VCaP (cell line): ENCODE results near the gene KIAA1549.

ENCODE experiments used
- H3K27ac ChIP-seq: fragments of 450-650 bp; 2 replicates; pipeline ENCODE4 v1.5.1; 2017
- CTCF ChIP-seq: fragments of 450-650 bp; conservative IDR thresholded peaks from 2 replicates; pipeline ENCODE4 v1.5.1; 2017; ENCODE audit warnings: mild to moderate bottlenecking, moderate library complexity

Gene KIAA1549

GRCh38 chr7:138924501-138925225 is 56.5 kb downstream of the KIAA1549 start:
- no peak for TF ChIP-seq CTCF
- H3K27ac ChIP-seq, result no peak overlapping the region

DNA sequence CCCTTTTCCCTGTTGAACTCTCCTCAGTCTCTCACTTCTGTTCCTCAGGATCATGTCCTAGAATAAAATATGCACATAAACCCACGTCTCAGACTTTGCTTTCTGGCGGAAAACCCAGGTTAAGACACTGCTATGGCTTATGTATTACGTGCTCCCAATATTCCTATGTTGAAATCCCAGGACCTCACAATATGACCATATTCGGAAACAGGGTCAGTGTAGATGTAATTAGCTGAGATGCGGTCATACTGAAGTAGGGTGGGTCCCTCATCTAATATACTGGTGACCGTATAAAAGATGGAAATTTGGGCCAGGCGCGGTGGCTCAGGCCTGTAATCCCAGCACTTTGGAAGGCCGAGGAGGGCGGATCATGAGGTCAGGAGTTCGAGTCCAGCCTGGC is 59.9 kb downstream of the KIAA1549 start:
- TF ChIP-seq CTCF, result no peak
- no peak overlapping the region for H3K27ac ChIP-seq

DNA sequence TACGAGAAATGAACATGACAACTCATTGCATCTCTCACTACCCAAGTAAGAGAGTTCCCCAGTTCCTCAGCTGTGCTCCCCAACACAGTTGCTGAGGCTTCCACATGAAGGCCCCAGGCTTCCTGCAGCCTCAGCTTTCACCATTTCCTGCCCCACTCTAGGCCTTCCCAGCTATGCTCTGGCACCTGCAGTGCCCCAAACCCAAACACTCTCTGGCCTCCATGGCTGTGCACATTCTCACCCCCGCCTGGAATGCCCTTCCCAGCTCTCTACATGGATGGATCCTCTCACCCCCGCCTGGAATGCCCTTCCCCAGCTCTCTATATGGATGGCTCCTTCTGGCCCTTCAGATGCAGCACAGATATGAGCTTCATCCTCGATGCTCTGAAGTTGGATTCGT is 61.3 kb downstream of the KIAA1549 start:
- no peak for TF ChIP-seq CTCF
- H3K27ac ChIP-seq, result no peak overlapping the region

DNA sequence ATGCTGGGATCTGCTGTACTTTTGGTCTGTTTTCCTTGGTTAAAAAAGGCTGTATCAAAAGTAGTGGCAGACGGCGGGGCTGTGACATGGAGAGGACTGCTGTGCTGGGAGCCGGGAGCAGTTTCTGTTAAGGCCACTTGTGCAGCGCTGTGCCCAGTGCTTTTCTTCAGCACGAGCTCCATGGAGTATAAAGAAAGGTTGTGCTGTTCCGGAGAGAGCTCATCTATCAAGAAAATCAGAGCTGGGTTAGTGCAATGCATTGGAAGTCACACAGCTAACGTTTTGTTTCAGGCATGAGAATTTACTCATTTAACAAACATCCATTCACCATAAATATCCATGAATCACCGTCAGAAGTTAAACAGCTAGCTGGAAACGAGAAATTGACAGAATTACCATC is 62.0 kb downstream of the KIAA1549 start:
- H3K27ac ChIP-seq, result no peak overlapping the region
- no peak for TF ChIP-seq CTCF

GRCh38 chr7:138918756-138919155 is 62.4 kb downstream of the KIAA1549 start:
- TF ChIP-seq CTCF, result no peak
- no peak overlapping the region for H3K27ac ChIP-seq

DNA sequence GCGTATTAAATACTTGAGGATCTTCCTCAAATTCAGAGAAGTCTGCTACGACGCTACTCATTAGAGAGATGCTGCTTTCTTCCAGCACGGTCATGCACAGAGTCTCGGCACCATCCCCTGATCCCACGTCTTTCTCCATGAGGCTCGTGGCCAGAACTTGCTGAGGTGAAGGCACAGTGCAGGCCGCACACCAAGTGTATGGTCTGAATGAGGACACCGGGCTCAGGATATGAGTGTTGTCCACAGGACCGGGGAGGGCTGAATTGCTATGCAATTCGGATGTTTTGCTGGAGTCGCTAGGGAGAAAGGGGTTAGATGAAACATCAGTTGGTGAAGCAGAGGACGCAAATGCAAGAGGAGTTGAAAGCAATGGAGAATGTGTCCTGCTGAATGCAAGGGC is 63.0 kb downstream of the KIAA1549 start:
- TF ChIP-seq CTCF, result no peak

DNA sequence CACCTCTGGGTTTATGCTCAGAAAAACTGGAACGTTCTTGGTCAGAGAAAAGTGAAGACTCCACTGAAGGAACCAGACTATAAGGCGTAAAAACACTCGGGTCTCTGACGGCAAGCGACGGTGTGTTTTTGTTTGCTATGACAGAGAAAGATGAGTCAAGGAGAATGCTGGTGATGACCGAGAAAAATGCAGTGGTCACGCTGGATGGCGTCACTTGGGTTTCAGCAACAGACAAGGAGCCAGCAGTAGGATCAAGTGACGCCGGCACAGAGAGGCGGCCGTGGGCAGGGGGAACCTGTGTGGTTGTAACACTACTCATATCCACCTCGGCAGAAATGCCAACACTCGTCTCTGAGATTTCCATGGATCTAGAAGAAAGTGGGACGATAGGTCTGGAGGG is 63.4 kb downstream of the KIAA1549 start:
- TF ChIP-seq CTCF, result no peak
- no peak overlapping the region for H3K27ac ChIP-seq

More for the DNA sequence above, 63.0 kb downstream of the KIAA1549 start:
- H3K27ac ChIP-seq, result no peak overlapping the region
